PC-3 (cell line): ENCODE data around the gene PTPMT1. TPM values are rescaled to one million over a fixed set of nuclear protein-coding genes. Genes with fewer than 3 reads are reported as not detected.

ENCODE experiments used
- ATAC-seq: fragments of 200-7000 bp; cut with Tn5 transposase; 2 replicates; pipeline ENCODE4 v1.9.1; 2020; ENCODE audit warnings: mild to moderate bottlenecking, moderate library complexity
- BruUV-seq: library from RNA; stranded (reverse); fragments of 400-500 nt; replicated peaks from 2 replicates; lab custom pipeline; 2021; lab: Mats Ljungman, UMichigan
- CTCF ChIA-PET: fragments of 300-600 bp; sonication (Branson Sonifier 250); formaldehyde crosslinking; loops from one replicate; lab custom pipeline; 2022; ENCODE audit warnings: antibody characterized with exemption; lab: Charles Lee
- POLR2A ChIA-PET: fragments of 300-600 bp; sonication (Branson Sonifier 250); formaldehyde crosslinking; loops from one replicate; lab custom pipeline; 2022; ENCODE audit warnings: antibody characterized with exemption; ENCODE audit not compliant: unreplicated experiment; lab: Charles Lee
- DNase-seq: peaks from one replicate; pipeline ENCODE4 v3.0.0-alpha.2; 2015
- H2AFZ ChIP-seq: fragments of 300-600 bp; sonication (generic); 2 replicates; pipeline ENCODE4 v1.6.0; 2016; ENCODE audit warnings: antibody characterized with exemption, low read length
- H3F3A ChIP-seq: fragments of 300-600 bp; sonication (generic); one replicate; pipeline ENCODE4 v1.6.0; 2017; ENCODE audit warnings: antibody characterized with exemption, low read length, control low read depth, mild to moderate bottlenecking; ENCODE audit not compliant: unreplicated experiment
- H3K27ac ChIP-seq: fragments of 300-600 bp; sonication (generic); 2 replicates; pipeline ENCODE4 v1.5.1; 2016; ENCODE audit warnings: mild to moderate bottlenecking, low read length
- H3K27me3 ChIP-seq: fragments of 300-600 bp; sonication (generic); 2 replicates; pipeline ENCODE4 v1.6.1; 2016; ENCODE audit warnings: low read length, mixed read lengths
- H3K36me3 ChIP-seq: fragments of 300-600 bp; sonication (generic); 2 replicates; pipeline ENCODE4 v1.6.1; 2016; ENCODE audit warnings: low read depth, mixed run types, low read length, mixed read lengths
- H3K4me1 ChIP-seq: fragments of 300-600 bp; sonication (generic); 2 replicates; pipeline ENCODE4 v1.5.1; 2016; ENCODE audit warnings: low read length; ENCODE audit not compliant: insufficient read depth
- H3K4me2 ChIP-seq: fragments of 300-600 bp; sonication (generic); 2 replicates; pipeline ENCODE4 v1.6.0; 2016; ENCODE audit warnings: low read length
- H3K4me3 ChIP-seq: fragments of 300-600 bp; sonication (generic); 2 replicates; pipeline ENCODE4 v1.5.1; 2016; ENCODE audit warnings: mild to moderate bottlenecking, low read length, mixed read lengths
- H3K79me2 ChIP-seq: fragments of 300-600 bp; sonication (generic); 2 replicates; pipeline ENCODE4 v1.6.1; 2017; ENCODE audit warnings: low read length, mixed read lengths
- H3K9ac ChIP-seq: fragments of 300-600 bp; sonication (generic); 2 replicates; pipeline ENCODE4 v1.6.0; 2016; ENCODE audit warnings: mild to moderate bottlenecking, low read length
- H3K9me2 ChIP-seq: fragments of 300-600 bp; sonication (generic); replicated peaks from 2 replicates; pipeline ENCODE4 v1.6.1; 2016; ENCODE audit warnings: mixed run types, low read length, mixed read lengths
- H3K9me3 ChIP-seq: fragments of 300-600 bp; sonication (generic); 2 replicates; pipeline ENCODE4 v1.6.1; 2016; ENCODE audit warnings: low read length, mixed read lengths
- H4K20me1 ChIP-seq: fragments of 300-600 bp; sonication (generic); 2 replicates; pipeline ENCODE4 v1.6.1; 2016; ENCODE audit warnings: low read length, mixed read lengths
- EZH2 ChIP-seq: fragments of 300-600 bp; sonication (generic); IDR thresholded peaks from one replicate; pipeline ENCODE4 v1.6.1; 2017; ENCODE audit warnings: antibody characterized with exemption, mild to moderate bottlenecking, low read length; ENCODE audit not compliant: unreplicated experiment
- EZH2phosphoT487 ChIP-seq: fragments of 300-600 bp; sonication (generic); IDR thresholded peaks from 2 replicates; pipeline ENCODE4 v1.6.1; 2018; ENCODE audit warnings: mild to moderate bottlenecking, antibody characterized with exemption, low read length, borderline replicate concordance
- intact Hi-C: fragments of 100-400 bp; cut with micrococcal nuclease; formaldehyde crosslinking; loops from 2 replicates; pipeline ENCODE4 v1.9.0; 2023
- total RNA-seq: library from RNA; depleted of rRNA; stranded (reverse); fragments of >200 nt; gene quantifications from 2 replicates; pipeline ENCODE4 v1.2.3, GENCODE V29; 2014
- TF ChIP-seq, protein P1 (sequence below): fragments of 300-600 bp; sonication (generic); conservative IDR thresholded peaks from 2 replicates; pipeline ENCODE4 v1.5.1; 2017; ENCODE audit warnings: antibody characterized with exemption, low read depth, mild to moderate bottlenecking, low read length

PTPMT1 gene
- total RNA-seq, 1 experiment from 2014 or later, result 212 TPM

- H2AFZ ChIP-seq, result no peak overlapping the region
- ATAC-seq (no peak), DNase-seq (no peak)
- no peaks in the 10 kb centered on the region for H3K9me2 ChIP-seq
- TF ChIP-seq, protein P1, sequence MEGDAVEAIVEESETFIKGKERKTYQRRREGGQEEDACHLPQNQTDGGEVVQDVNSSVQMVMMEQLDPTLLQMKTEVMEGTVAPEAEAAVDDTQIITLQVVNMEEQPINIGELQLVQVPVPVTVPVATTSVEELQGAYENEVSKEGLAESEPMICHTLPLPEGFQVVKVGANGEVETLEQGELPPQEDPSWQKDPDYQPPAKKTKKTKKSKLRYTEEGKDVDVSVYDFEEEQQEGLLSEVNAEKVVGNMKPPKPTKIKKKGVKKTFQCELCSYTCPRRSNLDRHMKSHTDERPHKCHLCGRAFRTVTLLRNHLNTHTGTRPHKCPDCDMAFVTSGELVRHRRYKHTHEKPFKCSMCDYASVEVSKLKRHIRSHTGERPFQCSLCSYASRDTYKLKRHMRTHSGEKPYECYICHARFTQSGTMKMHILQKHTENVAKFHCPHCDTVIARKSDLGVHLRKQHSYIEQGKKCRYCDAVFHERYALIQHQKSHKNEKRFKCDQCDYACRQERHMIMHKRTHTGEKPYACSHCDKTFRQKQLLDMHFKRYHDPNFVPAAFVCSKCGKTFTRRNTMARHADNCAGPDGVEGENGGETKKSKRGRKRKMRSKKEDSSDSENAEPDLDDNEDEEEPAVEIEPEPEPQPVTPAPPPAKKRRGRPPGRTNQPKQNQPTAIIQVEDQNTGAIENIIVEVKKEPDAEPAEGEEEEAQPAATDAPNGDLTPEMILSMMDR, result no peak
- TF ChIP-seq EZH2 (no peak), EZH2phosphoT487 (no peak)
- no peaks in the 10 kb centered on the region for H3K9me3 ChIP-seq
- peaks cover 41% of the 10 kb centered on the region for H4K20me1 ChIP-seq
- CTCF ChIA-PET, result no interaction called here
- no peaks in the 10 kb centered on the region; the same call in 1 of the 2 replicates for H3K36me3 ChIP-seq
- H3K9ac ChIP-seq, result no peak overlapping the region
- H3K4me3 ChIP-seq, result no peak overlapping the region
- H3F3A ChIP-seq, result no peaks in the 10 kb centered on the region
- intact Hi-C loops, result no loop called here
- POLR2A ChIA-PET, result interaction anchor here (0.6 kb wide), 1 partner anchor 279 kb away, joined by 3 read pairs; no protein-coding TSS in a partner anchor
- peaks cover 10% of the 10 kb centered on the region for H3K4me1 ChIP-seq
- H3K27me3 ChIP-seq, result no peaks in the 10 kb centered on the region
- H3K27ac ChIP-seq, result no peak overlapping the region
- H3K79me2 ChIP-seq, result peaks cover 100% of the 10 kb centered on the region
- no TSS peak for BruUV-seq
- H3K4me2 ChIP-seq, result no peak overlapping the region
These were observed 33.7 kb upstream of the PTPMT1 start for GRCh38 chr11:47531666-47532065.

DNA sequence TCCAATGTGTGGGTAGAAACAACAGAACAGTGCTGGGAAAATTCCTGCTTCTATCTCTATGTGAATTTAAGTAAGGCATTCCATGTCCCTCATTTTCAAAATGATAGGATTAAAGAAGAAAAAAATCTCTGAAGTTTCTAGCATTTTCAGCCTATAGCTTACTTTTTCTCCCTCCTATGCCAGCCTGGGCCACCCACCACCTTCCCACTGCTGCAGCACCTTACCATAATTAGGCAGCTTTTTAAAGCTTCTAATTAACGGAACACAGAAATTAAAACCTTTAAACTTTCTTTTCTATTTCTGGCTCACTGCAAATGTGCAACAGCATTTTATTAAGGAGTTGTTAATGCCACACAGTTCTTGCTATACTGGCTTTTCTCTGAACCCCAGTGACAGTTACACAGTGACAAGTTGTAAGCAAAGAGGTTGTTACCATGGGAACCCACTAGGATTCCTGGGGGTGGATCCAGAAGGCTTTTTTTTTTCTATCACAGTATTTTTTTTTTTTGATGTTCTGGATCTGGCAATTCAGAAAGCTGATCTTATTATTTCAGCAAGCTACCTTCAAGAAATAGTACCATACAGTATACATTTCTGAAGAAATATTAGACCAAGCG is 32.7 kb upstream of the PTPMT1 start:
- TF ChIP-seq, protein P1, result no peak
- TF ChIP-seq EZH2phosphoT487, result no peak
- TF ChIP-seq EZH2, result no peak
- POLR2A ChIA-PET, result interaction anchor here (0.6 kb wide), 1 partner anchor 13 kb away, joined by 4 read pairs; no protein-coding TSS in a partner anchor
- BruUV-seq, result no TSS peak
- no peak overlapping the region for H3K27ac ChIP-seq
- H3K9me2 ChIP-seq, result no peaks in the 10 kb centered on the region
- H3F3A ChIP-seq, result no peaks in the 10 kb centered on the region
- CTCF ChIA-PET, result no interaction called here
- peaks cover 100% of the 10 kb centered on the region for H3K79me2 ChIP-seq
- no peak overlapping the region for H3K4me3 ChIP-seq
- no peaks in the 10 kb centered on the region for H3K27me3 ChIP-seq
- peaks cover 39% of the 10 kb centered on the region for H4K20me1 ChIP-seq
- H3K9ac ChIP-seq, result no peak overlapping the region
- no peaks in the 10 kb centered on the region; the same call in 1 of the 2 replicates for H3K36me3 ChIP-seq
- H3K4me2 ChIP-seq, result no peak overlapping the region
- ATAC-seq (no peak), DNase-seq (no peak)
- H3K4me1 ChIP-seq, result peaks cover 10% of the 10 kb centered on the region
- H3K9me3 ChIP-seq, result no peaks in the 10 kb centered on the region
- no peak overlapping the region for H2AFZ ChIP-seq
- intact Hi-C loops, result no loop called here

- Histone ChIP-seq H3K36me3 (no peaks in the 10 kb centered on the region; the same call in 1 of the 2 replicates), H2AFZ (no peak overlapping the region), H3K9ac (no peak overlapping the region), H3K27me3 (no peaks in the 10 kb centered on the region), H3K9me3 (no peaks in the 10 kb centered on the region), H4K20me1 (peaks cover 38% of the 10 kb centered on the region), H3K4me2 (no peak overlapping the region), H3F3A (no peaks in the 10 kb centered on the region), H3K9me2 (no peaks in the 10 kb centered on the region), H3K79me2 (peaks cover 100% of the 10 kb centered on the region), H3K4me1 (peaks cover 16% of the 10 kb centered on the region), H3K4me3 (no peak overlapping the region), H3K27ac (no peak overlapping the region)
- ATAC-seq (no peak), DNase-seq (no peak)
- CTCF ChIA-PET, result no interaction called here
- intact Hi-C loops, result no loop called here
- TF ChIP-seq, protein P1, result no peak
- TF ChIP-seq EZH2, result no peak
- no peak for TF ChIP-seq EZH2phosphoT487
- BruUV-seq, result no TSS peak
- POLR2A ChIA-PET, result no interaction called here
These were observed 31.7 kb upstream of the PTPMT1 start for GRCh38 chr11:47533690-47534151.
